Amniotic stem cell (primary cell): Measurements from ENCODE around the gene C6orf89.

ENCODE experiments used
- DNase-seq: peaks from one replicate; lab custom pipeline; 2025; lab: John Stamatoyannopoulos, UW

The C6orf89 gene

GRCh38 chr6:36969988-36970891 lies 84.5 kb downstream of the C6orf89 start:
- no peak for DNase-seq

GRCh38 chr6:36970892-36971842 lies 85.4 kb downstream of the C6orf89 start:
- no peak for DNase-seq

- no peak for DNase-seq
These were observed 86.3 kb downstream of the C6orf89 start for GRCh38 chr6:36971921-36972673.

- no peak for DNase-seq
These were observed 87.4 kb downstream of the C6orf89 start for GRCh38 chr6:36973190-36973589.

GRCh38 chr6:36973647-36974046 lies 87.9 kb downstream of the C6orf89 start:
- no peak for DNase-seq

GRCh38 chr6:36975231-36976006 lies 89.7 kb downstream of the C6orf89 start:
- DNase-seq, result no peak

- DNase-seq, result no peak
These were observed 90.2 kb downstream of the C6orf89 start for GRCh38 chr6:36976007-36976264.

GRCh38 chr6:36976509-36976908 lies 90.8 kb downstream of the C6orf89 start:
- DNase-seq, result no peak

- DNase-seq, result no peak
These were observed 91.2 kb downstream of the C6orf89 start for GRCh38 chr6:36976931-36977330.

- no peak for DNase-seq
These were observed 91.8 kb downstream of the C6orf89 start for GRCh38 chr6:36977470-36977941.
